Testis (tissue), 3 donors: ENCODE results near the gene HPCAL4. TPM values are rescaled to one million over a fixed set of nuclear protein-coding genes. Genes with fewer than 3 reads are reported as not detected.

ENCODE experiments used
- DNase-seq: peaks from one replicate; pipeline ENCODE4 v3.0.0-alpha.2; 2019
- H3K27ac ChIP-seq, 2 donors: fragments of 200-600 bp; sonication (generic); one replicate each; pipeline ENCODE4 v1.5.1; 2019
- H3K27me3 ChIP-seq: fragments of 200-600 bp; sonication (generic); one replicate; pipeline ENCODE4 v1.5.1; 2019
- H3K36me3 ChIP-seq: fragments of 200-600 bp; sonication (generic); one replicate; pipeline ENCODE4 v1.5.1; 2017; ENCODE audit warnings: low read depth; ENCODE audit errors: missing control alignments
- H3K4me1 ChIP-seq: fragments of 200-600 bp; sonication (generic); one replicate; pipeline ENCODE4 v1.5.1; 2019
- H3K4me3 ChIP-seq, 2 donors: fragments of 200-600 bp; sonication (generic); one replicate each; pipeline ENCODE4 v1.5.1; 2017 to 2019
- H3K9me3 ChIP-seq: fragments of 200-600 bp; sonication (generic); one replicate; pipeline ENCODE4 v1.5.1; 2017
- POLR2A ChIP-seq: fragments of 450-650 bp; IDR thresholded peaks from one replicate; pipeline ENCODE4 v1.6.1; 2017; ENCODE audit warnings: antibody characterized with exemption, mild to moderate bottlenecking, moderate library complexity
- WGBS, 2 donors: methylation state at CpG; one replicate each; pipeline ENCODE4 v1.1.5; 2018; 5-methylcytosine and 5-hydroxymethylcytosine counted together
- intact Hi-C: fragments of 100-400 bp; cut with DNase I; formaldehyde crosslinking; loops from one replicate; pipeline ENCODE4 v1.15.1; 2023; ENCODE audit warnings: low total_unique reads
- polyA plus RNA-seq: library from polyadenylated mRNA; stranded (reverse); fragments of 350-450 nt; fragmentation: Illumina TruSeq; extraction: RNeasy Lipid Tissue Mini Kit (QIAGEN cat#74804); gene quantifications from one replicate; pipeline ENCODE4 v1.2.3, GENCODE V29; 2014; ENCODE audit warnings: low read depth, low replicate concordance; ENCODE audit not compliant: insufficient read depth
- total RNA-seq, 2 donors: library from RNA; depleted of rRNA; stranded (reverse); fragments of >200 nt; gene quantifications; one replicate each; pipeline ENCODE4 v1.2.3, GENCODE V29; 2016
- TF ChIP-seq, protein P1 (sequence below), 3 experiments: fragments of 450-650 bp in 2 of 3; fragments of 200-600 bp in 1 of 3; sonication (generic) in 1 of 3; IDR thresholded peaks; one replicate each; pipeline ENCODE4 v1.5.1; 2016 to 2019; ENCODE audit warnings: antibody characterized with exemption in 3 of 3, mild to moderate bottlenecking in 2 of 3, moderate library complexity in 1 of 3

HPCAL4 gene
- total and polyA plus RNA-seq, 3 donors from 2014 or later = 6.9 to 24.5 (median 17.3) TPM

- intact Hi-C loops = no loop called here
- DNase-seq = no peak
- H3K27me3 ChIP-seq = no peaks in the 10 kb centered on the region
- H3K4me3 ChIP-seq = no peak overlapping the region
- no peaks in the 10 kb centered on the region for H3K36me3 ChIP-seq
- H3K9me3 ChIP-seq = no peaks in the 10 kb centered on the region
- H3K27ac ChIP-seq = no peak overlapping the region
- no peak for TF ChIP-seq POLR2A
- TF ChIP-seq, protein P1, sequence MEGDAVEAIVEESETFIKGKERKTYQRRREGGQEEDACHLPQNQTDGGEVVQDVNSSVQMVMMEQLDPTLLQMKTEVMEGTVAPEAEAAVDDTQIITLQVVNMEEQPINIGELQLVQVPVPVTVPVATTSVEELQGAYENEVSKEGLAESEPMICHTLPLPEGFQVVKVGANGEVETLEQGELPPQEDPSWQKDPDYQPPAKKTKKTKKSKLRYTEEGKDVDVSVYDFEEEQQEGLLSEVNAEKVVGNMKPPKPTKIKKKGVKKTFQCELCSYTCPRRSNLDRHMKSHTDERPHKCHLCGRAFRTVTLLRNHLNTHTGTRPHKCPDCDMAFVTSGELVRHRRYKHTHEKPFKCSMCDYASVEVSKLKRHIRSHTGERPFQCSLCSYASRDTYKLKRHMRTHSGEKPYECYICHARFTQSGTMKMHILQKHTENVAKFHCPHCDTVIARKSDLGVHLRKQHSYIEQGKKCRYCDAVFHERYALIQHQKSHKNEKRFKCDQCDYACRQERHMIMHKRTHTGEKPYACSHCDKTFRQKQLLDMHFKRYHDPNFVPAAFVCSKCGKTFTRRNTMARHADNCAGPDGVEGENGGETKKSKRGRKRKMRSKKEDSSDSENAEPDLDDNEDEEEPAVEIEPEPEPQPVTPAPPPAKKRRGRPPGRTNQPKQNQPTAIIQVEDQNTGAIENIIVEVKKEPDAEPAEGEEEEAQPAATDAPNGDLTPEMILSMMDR (IDR thresholded peaks at IDR 0.05) = no peak
- H3K4me1 ChIP-seq = peaks cover 3% of the 10 kb centered on the region
- WGBS, 2 donors = 75% methylated on average over 7 of the region's 7 CpGs
Observed at GRCh38 chr1:39733161-39733560, 41.9 kb upstream of the HPCAL4 start.

- intact Hi-C loops = no loop called here
- no peak for DNase-seq
- Histone ChIP-seq H3K9me3 (no peaks in the 10 kb centered on the region), H3K4me3 (no peak overlapping the region), H3K4me1 (peaks cover 3% of the 10 kb centered on the region), H3K27me3 (no peaks in the 10 kb centered on the region), H3K27ac (no peak overlapping the region), H3K36me3 (no peaks in the 10 kb centered on the region)
- no peak for TF ChIP-seq POLR2A
- TF ChIP-seq, protein P1 (IDR thresholded peaks at IDR 0.05) = no peak
- WGBS, 2 donors = 75 to 84% methylated on average over 3 of the region's 3 CpGs
Observed at GRCh38 chr1:39732730-39733129, 41.5 kb upstream of the HPCAL4 start.

- intact Hi-C loops = no loop called here
- no peak overlapping the region for H3K4me3 ChIP-seq
- H3K27ac ChIP-seq = no peak overlapping the region
- H3K36me3 ChIP-seq = no peaks in the 10 kb centered on the region
- H3K4me1 ChIP-seq = no peaks in the 10 kb centered on the region
- H3K9me3 ChIP-seq = no peaks in the 10 kb centered on the region
- H3K27me3 ChIP-seq = no peaks in the 10 kb centered on the region
- WGBS, 2 donors = 52 to 70% methylated on average over 3 to 4 of the region's 4 CpGs
- no peak for TF ChIP-seq POLR2A
- TF ChIP-seq, protein P1 (IDR thresholded peaks at IDR 0.05) = no peak
- DNase-seq = no peak
Observed at GRCh38 chr1:39729842-39730241, 38.6 kb upstream of the HPCAL4 start.

DNA sequence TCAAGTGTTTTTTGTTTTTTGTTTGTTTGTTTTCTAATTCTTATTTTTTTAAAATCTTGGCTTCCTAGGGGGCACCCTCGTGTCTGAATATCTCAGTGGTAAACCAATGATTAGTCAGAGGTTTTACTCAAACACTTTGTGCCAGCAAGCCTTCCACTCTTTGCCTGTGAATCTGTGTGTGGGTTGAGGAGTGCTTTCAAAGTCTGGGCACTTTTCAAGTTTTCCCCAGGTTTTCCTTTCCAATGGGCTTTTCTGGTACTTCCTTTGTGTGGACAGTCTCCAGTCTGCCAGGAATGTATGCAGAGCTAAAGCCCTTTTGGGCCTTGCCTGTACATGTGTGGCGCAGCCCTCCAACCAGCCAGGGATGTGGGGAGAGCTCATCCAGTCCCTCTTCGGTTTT is 37.8 kb upstream of the HPCAL4 start:
- H3K36me3 ChIP-seq = no peaks in the 10 kb centered on the region
- WGBS, 2 donors = 53 to 67% methylated on average over 3 of the region's 3 CpGs
- intact Hi-C loops = no loop called here
- H3K27ac ChIP-seq = no peak overlapping the region
- no peaks in the 10 kb centered on the region for H3K4me1 ChIP-seq
- no peak for DNase-seq
- H3K27me3 ChIP-seq = no peaks in the 10 kb centered on the region
- TF ChIP-seq POLR2A = no peak
- TF ChIP-seq, protein P1 (IDR thresholded peaks at IDR 0.05) = no peak
- H3K9me3 ChIP-seq = no peaks in the 10 kb centered on the region
- no peak overlapping the region for H3K4me3 ChIP-seq

DNA sequence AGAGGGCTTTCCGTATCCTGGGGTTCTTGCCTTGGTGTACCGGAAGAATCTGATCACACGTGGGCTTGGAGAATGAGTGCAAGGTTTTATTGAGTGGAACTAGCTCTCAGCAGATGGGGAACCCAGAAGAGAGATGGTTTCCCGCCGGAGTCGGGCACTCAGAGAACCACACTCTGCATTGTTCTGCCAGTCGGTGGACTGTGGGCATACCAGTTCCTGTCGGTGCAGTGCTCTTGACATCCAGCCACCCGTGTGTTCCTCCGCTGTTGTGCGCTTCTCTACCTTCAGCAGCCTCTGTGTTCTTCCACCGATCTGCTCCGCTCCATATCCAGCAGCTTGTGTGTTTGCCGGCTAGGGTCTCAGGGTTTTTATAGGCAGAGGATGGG is 36.7 kb upstream of the HPCAL4 start:
- Histone ChIP-seq H3K27me3 (no peaks in the 10 kb centered on the region), H3K27ac (no peak overlapping the region), H3K9me3 (no peaks in the 10 kb centered on the region), H3K4me3 (peak overlapping the region; percentile 12 to 40), H3K4me1 (no peaks in the 10 kb centered on the region), H3K36me3 (no peaks in the 10 kb centered on the region)
- DNase-seq = peak; percentile 46
- intact Hi-C loops = no loop called here
- WGBS, 2 donors = 50 to 53% methylated on average over 13 to 14 of the region's 14 CpGs
- TF ChIP-seq, protein P1 (IDR thresholded peaks at IDR 0.05) = no peak
- TF ChIP-seq POLR2A = no peak
